GM12878 (cell line): ENCODE measurements around the gene PHYH. TPM values are rescaled to one million over a fixed set of nuclear protein-coding genes. Genes with fewer than 3 reads are reported as not detected.

Experiments
- BMI1 ChIP-seq: fragments of 450-650 bp; IDR thresholded peaks from 2 replicates; pipeline ENCODE4 v1.6.1; 2016; ENCODE audit warnings: mild to moderate bottlenecking, moderate library complexity, borderline replicate concordance
- BRCA1 ChIP-seq: IDR thresholded peaks from 2 replicates; pipeline ENCODE4 v1.6.1; 2011; ENCODE audit warnings: low read depth, low read length, improper control_type of control experiment
- DPF2 ChIP-seq: fragments of 450-650 bp; IDR thresholded peaks from 2 replicates; pipeline ENCODE4 v1.6.1; 2017; ENCODE audit warnings: mild to moderate bottlenecking
- EED ChIP-seq: sonication (generic); IDR thresholded peaks from 2 replicates; pipeline ENCODE4 v1.6.1; 2016; ENCODE audit warnings: antibody characterized with exemption, low read depth
- IKZF1 ChIP-seq: fragments of 450-650 bp; conservative IDR thresholded peaks from 2 replicates; pipeline ENCODE4 v1.6.1; 2017; ENCODE audit warnings: antibody characterized with exemption, mild to moderate bottlenecking
- MTA2 ChIP-seq: fragments of 450-650 bp; IDR thresholded peaks from 2 replicates; pipeline ENCODE4 v1.6.1; 2016; ENCODE audit warnings: low read depth, mild to moderate bottlenecking, moderate library complexity
- NFYB ChIP-seq: IDR thresholded peaks from 2 replicates; pipeline ENCODE4 v1.6.1; 2011; ENCODE audit warnings: low read depth, mild to moderate bottlenecking, low read length, improper control_type of control experiment, moderate library complexity; ENCODE audit not compliant: insufficient read depth
- NKRF ChIP-seq: fragments of 450-650 bp; conservative IDR thresholded peaks from 2 replicates; pipeline ENCODE4 v1.6.1; 2017; ENCODE audit warnings: mild to moderate bottlenecking, moderate library complexity
- PAX5 ChIP-seq: IDR thresholded peaks from 2 replicates; pipeline ENCODE4 v1.6.1; 2011; ENCODE audit warnings: low read depth, low read length, borderline replicate concordance
- PAX8 ChIP-seq: fragments of 450-650 bp; IDR thresholded peaks from 2 replicates; pipeline ENCODE4 v1.6.1; 2017; ENCODE audit warnings: mild to moderate bottlenecking, moderate library complexity
- POLR2AphosphoS2 ChIP-seq: IDR thresholded peaks from 2 replicates; pipeline ENCODE4 v1.6.1; 2011; ENCODE audit warnings: low read depth, mild to moderate bottlenecking, low read length, improper control_type of control experiment, moderate library complexity
- REST ChIP-seq: IDR thresholded peaks from 2 replicates; pipeline ENCODE4 v1.6.1; 2012; ENCODE audit warnings: mild to moderate bottlenecking, low read depth, low read length
- SIN3A ChIP-seq: IDR thresholded peaks from 2 replicates; pipeline ENCODE4 v1.6.1; 2012; ENCODE audit warnings: low read depth, low read length, improper control_type of control experiment
- SMAD1 ChIP-seq: fragments of 450-650 bp; IDR thresholded peaks from 2 replicates; pipeline ENCODE4 v1.6.1; 2018; ENCODE audit warnings: mild to moderate bottlenecking, low read depth; ENCODE audit not compliant: partially characterized antibody
- SMARCA5 ChIP-seq: fragments of 450-650 bp; IDR thresholded peaks from 2 replicates; pipeline ENCODE4 v1.6.1; 2017; ENCODE audit warnings: mild to moderate bottlenecking
- TAF1 ChIP-seq: IDR thresholded peaks from 2 replicates; pipeline ENCODE4 v1.6.1; 2011; ENCODE audit warnings: mild to moderate bottlenecking, low read depth, low read length, borderline replicate concordance
- ZNF217 ChIP-seq: fragments of 450-650 bp; IDR thresholded peaks from 2 replicates; pipeline ENCODE4 v1.6.1; 2017; ENCODE audit warnings: antibody characterized with exemption, mild to moderate bottlenecking
- ZNF274 ChIP-seq: IDR thresholded peaks from one replicate; pipeline ENCODE4 v1.8.0; 2011; ENCODE audit not compliant: insufficient read length, insufficient read depth
- ZNF592 ChIP-seq: fragments of 450-650 bp; IDR thresholded peaks from 2 replicates; pipeline ENCODE4 v1.6.1; 2017; ENCODE audit warnings: mild to moderate bottlenecking, moderate library complexity
- polyA plus RNA-seq, 11 experiments: library from polyadenylated mRNA; depleted of rRNA in 4 of 11; unstranded in 6 of 11; stranded (reverse) in 5 of 11; fragments of >200 nt; fragmentation: Nextera tagmentation in 4 of 11; fragmentation: Illumina TruSeq in 1 of 11; extraction: Ambion mirVana in 4 of 11; extraction: Trizol in 1 of 11; gene quantifications; 1 replicate in 1 of 11; 2 replicates in 10 of 11; pipeline versions ENCODE4 v1.2.1 to v1.2.3, GENCODE V29; 2011 to 2016; ENCODE audit warnings: inconsistent platforms in 2 of 11, missing spikeins in 2 of 11, low read depth in 1 of 11
- total RNA-seq, 4 experiments: library from RNA; depleted of rRNA in 3 of 4; stranded (reverse); fragments of >200 nt in 3 of 4; fragmentation: Illumina TruSeq in 1 of 4; extraction: Trizol in 1 of 4; gene quantifications; 2 replicates each; pipeline versions ENCODE4 v1.2.1 to v1.2.3, GENCODE V29; 2013 to 2021
- TF ChIP-seq, protein P1 (sequence below): IDR thresholded peaks from 2 replicates; pipeline ENCODE4 v1.6.1; 2012; ENCODE audit warnings: low read depth, low read length, improper control_type of control experiment

Gene PHYH
- total and polyA plus RNA-seq, 10 of the 15 experiments (the other 5 are each of a cell fraction or from before 2014, with no cell fraction given), result 3.2 to 10.3 (median 5.0) TPM

DNA sequence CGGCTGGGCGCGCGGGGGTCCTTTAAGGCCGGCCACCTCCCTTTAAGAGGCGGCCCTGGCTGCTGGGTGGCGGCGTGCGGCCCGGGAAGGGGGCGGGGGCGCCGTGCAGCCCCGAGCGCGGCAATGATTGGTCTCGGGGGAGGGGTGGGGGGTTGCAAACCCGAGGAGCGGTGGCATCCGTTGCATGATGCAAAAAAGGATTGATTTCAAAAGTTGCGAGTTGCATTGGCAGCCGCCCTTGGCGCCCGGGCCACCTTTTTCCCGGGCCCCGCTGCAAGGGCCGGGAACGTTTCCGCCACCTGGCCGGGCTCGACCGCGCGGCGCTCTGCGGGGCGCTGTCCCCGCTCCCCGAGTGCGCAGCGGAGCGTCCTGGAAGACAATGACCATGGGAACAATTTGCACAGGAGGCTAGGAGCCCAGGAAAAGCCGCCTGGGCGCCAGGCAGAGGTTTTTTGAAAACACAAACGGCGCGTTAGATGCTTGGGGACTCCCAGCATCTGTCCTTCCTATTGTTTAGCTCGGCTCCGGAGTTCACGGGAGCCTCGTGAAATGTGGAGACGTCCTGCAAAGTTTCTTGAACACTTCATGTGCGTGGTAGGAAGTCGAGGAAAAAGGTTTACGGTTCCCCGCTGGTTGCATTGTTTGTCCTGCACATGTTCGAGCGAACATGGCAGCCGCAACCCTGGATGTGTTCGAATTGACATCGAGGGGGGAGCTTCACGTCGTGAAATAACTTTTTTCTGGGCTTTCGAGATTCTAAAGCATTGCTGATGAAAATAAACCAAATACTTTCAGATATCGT is 48.6 kb upstream of the PHYH start, which contains the start of gene SEPHS1 (continued):
- TF ChIP-seq NKRF, result peak; percentile 73
- TF ChIP-seq PAX8, result no peak
- TF ChIP-seq, protein P1, sequence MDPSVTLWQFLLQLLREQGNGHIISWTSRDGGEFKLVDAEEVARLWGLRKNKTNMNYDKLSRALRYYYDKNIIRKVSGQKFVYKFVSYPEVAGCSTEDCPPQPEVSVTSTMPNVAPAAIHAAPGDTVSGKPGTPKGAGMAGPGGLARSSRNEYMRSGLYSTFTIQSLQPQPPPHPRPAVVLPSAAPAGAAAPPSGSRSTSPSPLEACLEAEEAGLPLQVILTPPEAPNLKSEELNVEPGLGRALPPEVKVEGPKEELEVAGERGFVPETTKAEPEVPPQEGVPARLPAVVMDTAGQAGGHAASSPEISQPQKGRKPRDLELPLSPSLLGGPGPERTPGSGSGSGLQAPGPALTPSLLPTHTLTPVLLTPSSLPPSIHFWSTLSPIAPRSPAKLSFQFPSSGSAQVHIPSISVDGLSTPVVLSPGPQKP, result no peak
- TF ChIP-seq SIN3A, result peak; percentile 72; the same call in 1 of the 2 replicates
- TF ChIP-seq REST, result peak; percentile 59
- TF ChIP-seq BMI1, result no peak
- peak; percentile 45 for TF ChIP-seq DPF2
- TF ChIP-seq ZNF592, result no peak
- no peak for TF ChIP-seq POLR2AphosphoS2
- no peak for TF ChIP-seq NFYB
- no peak for TF ChIP-seq PAX5
- TF ChIP-seq BRCA1, result no peak
- TF ChIP-seq IKZF1, result peak; percentile 51
- no peak for TF ChIP-seq SMAD1
- TF ChIP-seq ZNF217, result no peak
- no peak for TF ChIP-seq SMARCA5
- no peak for TF ChIP-seq EED
- no peak for TF ChIP-seq MTA2
- TF ChIP-seq TAF1, result peak; percentile 41; the same call in 1 of the 2 replicates
- TF ChIP-seq ZNF274, result no peak
